CD1c-positive myeloid dendritic cell (primary cell): ENCODE measurements around the gene ENC1.
"Not testable (repeated sequence)": the region's sequence is repeated elsewhere in the genome, so short reads cannot be mapped to it uniquely, and the experiment has no call there.

Experiments
- DNase-seq: peaks from one replicate; pipeline ENCODE4 v3.0.0-alpha.2; 2016; ENCODE audit errors: extremely low spot score

Gene ENC1

GRCh38 chr5:74640450-74640953, at the start of gene ENC1:
Gene ENC1, minus strand, starts transcription at chr5:74640728. Its CDS starts 4,243 bp downstream, at chr5:74636485.
- DNase-seq = peak; percentile 88

GRCh38 chr5:74686962-74687751, 46.6 kb upstream of the ENC1 start:
- no peak for DNase-seq

- peak; percentile 89 for DNase-seq
Measured at GRCh38 chr5:74685979-74686631, 45.6 kb upstream of the ENC1 start.

GRCh38 chr5:74684900-74685851, 44.6 kb upstream of the ENC1 start, which contains the start of gene HEXB:
Gene HEXB, plus strand, starts transcription at chr5:74685233. Its CDS starts 28 bp downstream, at chr5:74685261.
- peak; percentile 96 for DNase-seq

- DNase-seq = peak; percentile 27
Measured at GRCh38 chr5:74679966-74680365, 39.4 kb upstream of the ENC1 start.

GRCh38 chr5:74679300-74679699, 38.8 kb upstream of the ENC1 start:
- DNase-seq = not testable (repeated sequence)

- DNase-seq = not testable (repeated sequence)
Measured at GRCh38 chr5:74678123-74678522, 37.6 kb upstream of the ENC1 start.

GRCh38 chr5:74676466-74676865, 35.9 kb upstream of the ENC1 start:
- not testable (repeated sequence) for DNase-seq

GRCh38 chr5:74673011-74673790, 32.7 kb upstream of the ENC1 start:
- peak; percentile 63 for DNase-seq

GRCh38 chr5:74672215-74672877, 31.8 kb upstream of the ENC1 start:
- DNase-seq = no peak

GRCh38 chr5:74670396-74671038, 30.0 kb upstream of the ENC1 start:
- DNase-seq = no peak

GRCh38 chr5:74669821-74670220, 29.3 kb upstream of the ENC1 start:
- DNase-seq = no peak

GRCh38 chr5:74667396-74667795, 26.9 kb upstream of the ENC1 start:
- DNase-seq = peak; percentile 85

- DNase-seq = no peak
Measured at GRCh38 chr5:74665816-74666215, 25.3 kb upstream of the ENC1 start.

- DNase-seq = peak; percentile 66
Measured at GRCh38 chr5:74665273-74665672, 24.7 kb upstream of the ENC1 start.

- DNase-seq = no peak
Measured at GRCh38 chr5:74664551-74664950, 24.0 kb upstream of the ENC1 start.

GRCh38 chr5:74660873-74661272, 20.3 kb upstream of the ENC1 start:
- no peak for DNase-seq

- no peak for DNase-seq
Measured at GRCh38 chr5:74660140-74660539, 19.6 kb upstream of the ENC1 start.

- DNase-seq = no peak
Measured at GRCh38 chr5:74659172-74659571, 18.6 kb upstream of the ENC1 start.

- no peak for DNase-seq
Measured at GRCh38 chr5:74657165-74657564, 16.6 kb upstream of the ENC1 start.
